Hematopoietic multipotent progenitor cell treated with erythropoietin and hydrocortisone succinate and interleukin-3 and kit ligand, for 15 days (in vitro differentiated cells): ENCODE measurements around the gene PRSS37.
"Not testable (repeated sequence)": the region's sequence is repeated elsewhere in the genome, so short reads cannot be mapped to it uniquely, and the experiment has no call there.

ENCODE experiments used
- DNase-seq: peaks from one replicate; pipeline ENCODE4 v3.0.0-alpha.2; 2015; ENCODE audit warnings: low spot score

The PRSS37 gene

GRCh38 chr7:141841385-141841784 is at the start of gene PRSS37:
TSS of gene PRSS37 (minus strand) at chr7:141841485. CDS start at chr7:141841049, 436 bp downstream.
- no peak for DNase-seq

- DNase-seq: no peak
These were observed 48.0 kb upstream of the PRSS37 start for GRCh38 chr7:141889321-141889720.

GRCh38 chr7:141884539-141885225 is 43.4 kb upstream of the PRSS37 start:
- no peak for DNase-seq

- no peak for DNase-seq
These were observed 39.7 kb upstream of the PRSS37 start for GRCh38 chr7:141880960-141881359.

- no peak for DNase-seq
These were observed 36.1 kb upstream of the PRSS37 start for GRCh38 chr7:141877365-141877764.

- no peak for DNase-seq
These were observed 35.1 kb upstream of the PRSS37 start for GRCh38 chr7:141876371-141876770.

- DNase-seq: no peak
These were observed 34.2 kb upstream of the PRSS37 start for GRCh38 chr7:141875453-141875852.

- DNase-seq: no peak
These were observed 33.5 kb upstream of the PRSS37 start for GRCh38 chr7:141874787-141875186.

- no peak for DNase-seq
These were observed 31.6 kb upstream of the PRSS37 start for GRCh38 chr7:141872931-141873330.

- DNase-seq: no peak
These were observed 25.7 kb upstream of the PRSS37 start for GRCh38 chr7:141866974-141867373.

GRCh38 chr7:141864765-141865447 is 23.6 kb upstream of the PRSS37 start:
- DNase-seq: no peak

GRCh38 chr7:141860207-141860606 is 18.9 kb upstream of the PRSS37 start:
- no peak for DNase-seq

GRCh38 chr7:141847996-141848395 is 6.7 kb upstream of the PRSS37 start:
- no peak for DNase-seq

- DNase-seq: no peak
These were observed 3.0 kb upstream of the PRSS37 start for GRCh38 chr7:141844256-141844655.

GRCh38 chr7:141842904-141843303 is 1.6 kb upstream of the PRSS37 start:
- no peak for DNase-seq

- DNase-seq: no peak
These were observed 577 bp downstream of the PRSS37 start for GRCh38 chr7:141840708-141841107.

- no peak for DNase-seq
These were observed 2.0 kb downstream of the PRSS37 start for GRCh38 chr7:141839256-141839655.

- no peak for DNase-seq
These were observed 2.7 kb downstream of the PRSS37 start for GRCh38 chr7:141838581-141838980.

GRCh38 chr7:141837683-141838082 is 3.6 kb downstream of the PRSS37 start:
- DNase-seq: no peak

- DNase-seq: not testable (repeated sequence)
These were observed 18.9 kb downstream of the PRSS37 start for GRCh38 chr7:141822432-141822831.

GRCh38 chr7:141820067-141820466 is 21.2 kb downstream of the PRSS37 start:
- DNase-seq: no peak

- DNase-seq: no peak
These were observed 48.8 kb downstream of the PRSS37 start for GRCh38 chr7:141792526-141792925.

- no peak for DNase-seq
These were observed 51.4 kb downstream of the PRSS37 start, which contains the start of gene TAS2R5 for GRCh38 chr7:141789917-141790316. TSS of gene TAS2R5 (plus strand) at chr7:141790217. CDS start at chr7:141790362, 145 bp downstream.

- no peak for DNase-seq
These were observed 53.0 kb downstream of the PRSS37 start for GRCh38 chr7:141788296-141788695.
